ENCODE data around the gene LRRC4C.
"Not testable (repeated sequence)": the region's sequence is repeated elsewhere in the genome, so short reads cannot be mapped to it uniquely, and the experiment has no call there.

Gene LRRC4C

GRCh38 chr11:41113160-41113559 lies 346.3 kb downstream of the LRRC4C start:
- peak; percentile 3 for DNase-seq

GRCh38 chr11:41110527-41110926 lies 348.9 kb downstream of the LRRC4C start:
- no peak for DNase-seq

- no peak for DNase-seq
Measured at GRCh38 chr11:41102471-41102870, 357.0 kb downstream of the LRRC4C start.

GRCh38 chr11:41099654-41100053 lies 359.8 kb downstream of the LRRC4C start:
- no peak for DNase-seq

- DNase-seq, result no peak
Measured at GRCh38 chr11:41085123-41085522, 374.3 kb downstream of the LRRC4C start.

- DNase-seq, result no peak
Measured at GRCh38 chr11:41081756-41082285, 377.6 kb downstream of the LRRC4C start.

- DNase-seq, result no peak
Measured at GRCh38 chr11:41074318-41074717, 385.1 kb downstream of the LRRC4C start.

- DNase-seq, result no peak
Measured at GRCh38 chr11:41065432-41065831, 394.0 kb downstream of the LRRC4C start.

- DNase-seq, result no peak
Measured at GRCh38 chr11:41058138-41058537, 401.3 kb downstream of the LRRC4C start.

GRCh38 chr11:41056892-41057569 lies 402.4 kb downstream of the LRRC4C start:
- peak; percentile 48 for DNase-seq

- DNase-seq, result no peak
Measured at GRCh38 chr11:41053894-41054293, 405.6 kb downstream of the LRRC4C start.

- no peak for DNase-seq
Measured at GRCh38 chr11:41051919-41052635, 407.4 kb downstream of the LRRC4C start.

- no peak for DNase-seq
Measured at GRCh38 chr11:41050791-41051190, 408.7 kb downstream of the LRRC4C start.

- no peak for DNase-seq
Measured at GRCh38 chr11:41047229-41047628, 412.2 kb downstream of the LRRC4C start.

GRCh38 chr11:41045266-41045665 lies 414.2 kb downstream of the LRRC4C start:
- DNase-seq, result no peak

- no peak for DNase-seq
Measured at GRCh38 chr11:41044747-41045146, 414.7 kb downstream of the LRRC4C start.

- peak; percentile 26 for DNase-seq
Measured at GRCh38 chr11:41042688-41043087, 416.8 kb downstream of the LRRC4C start.

- DNase-seq, result no peak
Measured at GRCh38 chr11:41040474-41040873, 419.0 kb downstream of the LRRC4C start.

GRCh38 chr11:41039592-41039991 lies 419.9 kb downstream of the LRRC4C start:
- DNase-seq, result no peak

GRCh38 chr11:41031551-41032060 lies 427.8 kb downstream of the LRRC4C start:
- no peak for DNase-seq

- DNase-seq, result no peak
Measured at GRCh38 chr11:41020259-41020658, 439.2 kb downstream of the LRRC4C start.

- DNase-seq, result not testable (repeated sequence)
Measured at GRCh38 chr11:41019666-41020065, 439.8 kb downstream of the LRRC4C start.

GRCh38 chr11:41018224-41018623 lies 441.2 kb downstream of the LRRC4C start:
- DNase-seq, result no peak
